ENCODE measurements around the gene IRAK2.
"Not testable (repeated sequence)": the region's sequence is repeated elsewhere in the genome, so short reads cannot be mapped to it uniquely, and the experiment has no call there.

DNA sequence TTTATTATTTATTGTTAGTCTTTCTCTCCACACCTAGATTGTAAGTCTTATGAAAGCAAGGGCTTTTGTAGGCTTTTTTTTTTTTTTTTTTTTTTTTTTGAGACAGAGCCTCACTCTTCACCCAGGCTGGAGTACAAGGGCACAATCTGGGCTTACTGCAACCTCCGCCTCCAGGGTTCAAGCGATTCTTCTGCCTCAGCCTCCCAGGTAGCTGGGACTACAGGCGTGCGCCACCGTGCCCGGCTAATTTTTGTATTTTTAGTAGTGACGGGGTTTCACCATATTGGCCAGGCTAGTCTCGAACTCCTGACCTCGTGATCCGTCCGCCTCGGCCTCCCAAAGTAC is 546 bp upstream of the IRAK2 start:
- TF ChIP-seq, protein P1, sequence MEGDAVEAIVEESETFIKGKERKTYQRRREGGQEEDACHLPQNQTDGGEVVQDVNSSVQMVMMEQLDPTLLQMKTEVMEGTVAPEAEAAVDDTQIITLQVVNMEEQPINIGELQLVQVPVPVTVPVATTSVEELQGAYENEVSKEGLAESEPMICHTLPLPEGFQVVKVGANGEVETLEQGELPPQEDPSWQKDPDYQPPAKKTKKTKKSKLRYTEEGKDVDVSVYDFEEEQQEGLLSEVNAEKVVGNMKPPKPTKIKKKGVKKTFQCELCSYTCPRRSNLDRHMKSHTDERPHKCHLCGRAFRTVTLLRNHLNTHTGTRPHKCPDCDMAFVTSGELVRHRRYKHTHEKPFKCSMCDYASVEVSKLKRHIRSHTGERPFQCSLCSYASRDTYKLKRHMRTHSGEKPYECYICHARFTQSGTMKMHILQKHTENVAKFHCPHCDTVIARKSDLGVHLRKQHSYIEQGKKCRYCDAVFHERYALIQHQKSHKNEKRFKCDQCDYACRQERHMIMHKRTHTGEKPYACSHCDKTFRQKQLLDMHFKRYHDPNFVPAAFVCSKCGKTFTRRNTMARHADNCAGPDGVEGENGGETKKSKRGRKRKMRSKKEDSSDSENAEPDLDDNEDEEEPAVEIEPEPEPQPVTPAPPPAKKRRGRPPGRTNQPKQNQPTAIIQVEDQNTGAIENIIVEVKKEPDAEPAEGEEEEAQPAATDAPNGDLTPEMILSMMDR (conservative IDR thresholded peaks at IDR 0.05; ENCODE audit: low read length), result not testable (repeated sequence)
- TF ChIP-seq EZH2phosphoT487 (IDR thresholded peaks at IDR 0.05; ENCODE audit: borderline replicate concordance, low read depth, low read length), result not testable (repeated sequence)

All from OCI-LY7 (cell line).